BE2C (cell line): ENCODE measurements around the gene MUC5AC.
"Not testable (repeated sequence)": the region's sequence is repeated elsewhere in the genome, so short reads cannot be mapped to it uniquely, and the experiment has no call there.

ENCODE experiments used
- DNase-seq: peaks from one replicate; pipeline ENCODE4 v3.0.0-alpha.2; 2020
- H3K27me3 ChIP-seq: fragments of 250-450 bp; sonication (Bioruptor Pico); 2 replicates; pipeline ENCODE4 v1.5.1; 2020; ENCODE audit warnings: mild to moderate bottlenecking
- H3K36me3 ChIP-seq: fragments of 250-450 bp; sonication (Bioruptor Pico); 2 replicates; pipeline ENCODE4 v1.5.1; 2020; ENCODE audit warnings: mild to moderate bottlenecking
- H3K4me1 ChIP-seq: fragments of 250-450 bp; sonication (Bioruptor Pico); 2 replicates; pipeline ENCODE4 v1.5.1; 2020
- H3K4me3 ChIP-seq: 2 replicates; pipeline ENCODE4 v1.5.1; 2011; ENCODE audit warnings: low read depth, low read length
- H3K9me3 ChIP-seq: fragments of 250-450 bp; sonication (Bioruptor Pico); 2 replicates; pipeline ENCODE4 v1.5.1; 2020
- TF ChIP-seq, protein P1 (sequence below): IDR thresholded peaks from 2 replicates; pipeline ENCODE4 v1.5.1; 2012; ENCODE audit warnings: mild to moderate bottlenecking, low read depth, low read length

The MUC5AC gene

DNA sequence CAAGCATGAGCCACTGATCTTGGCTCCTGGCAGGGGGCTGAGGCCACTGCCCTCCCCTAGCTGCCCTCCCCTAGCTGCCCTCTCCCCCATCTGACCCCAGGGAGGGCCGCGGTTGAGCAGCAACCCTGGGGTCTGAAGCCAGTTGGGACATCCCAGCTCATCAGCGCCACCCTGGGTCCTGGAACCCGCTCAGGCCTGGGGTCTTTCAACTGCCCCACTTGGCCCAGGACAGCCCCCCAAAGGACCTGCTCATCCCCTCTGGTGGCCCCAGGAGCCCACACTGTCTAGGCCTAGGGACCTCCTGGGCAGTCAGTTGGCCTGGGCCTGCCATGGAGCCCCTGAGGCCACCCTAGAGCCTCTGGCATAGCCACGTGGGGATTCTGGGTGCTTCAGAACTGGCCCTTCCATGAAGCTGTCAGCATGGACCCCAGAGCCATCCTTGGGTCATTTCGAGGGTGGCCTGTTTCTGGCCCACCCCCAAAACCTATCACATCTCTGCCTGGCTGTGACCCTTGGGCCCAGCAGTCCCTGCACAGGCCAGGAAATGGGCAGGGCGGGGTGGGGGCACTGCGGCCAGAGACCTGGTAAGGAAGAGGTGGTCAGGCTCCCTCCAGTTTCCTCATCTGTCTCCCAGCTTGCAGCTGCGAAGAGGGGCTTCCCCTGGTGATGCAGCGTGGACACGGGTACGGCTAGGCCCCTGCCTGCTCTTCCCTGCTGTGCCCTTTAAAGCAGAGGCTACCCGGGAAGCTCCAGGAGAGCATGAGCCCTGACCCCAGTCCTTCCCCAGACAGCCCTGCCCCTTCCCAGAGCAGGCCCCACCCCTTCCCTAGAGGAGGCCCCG is 45.2 kb upstream of the MUC5AC start:
- Histone ChIP-seq H3K4me1 (no peaks in the 10 kb centered on the region), H3K36me3 (no peaks in the 10 kb centered on the region), H3K27me3 (no peaks in the 10 kb centered on the region), H3K9me3 (no peaks in the 10 kb centered on the region), H3K4me3 (no peak overlapping the region)
- no peak for DNase-seq
- TF ChIP-seq, protein P1, sequence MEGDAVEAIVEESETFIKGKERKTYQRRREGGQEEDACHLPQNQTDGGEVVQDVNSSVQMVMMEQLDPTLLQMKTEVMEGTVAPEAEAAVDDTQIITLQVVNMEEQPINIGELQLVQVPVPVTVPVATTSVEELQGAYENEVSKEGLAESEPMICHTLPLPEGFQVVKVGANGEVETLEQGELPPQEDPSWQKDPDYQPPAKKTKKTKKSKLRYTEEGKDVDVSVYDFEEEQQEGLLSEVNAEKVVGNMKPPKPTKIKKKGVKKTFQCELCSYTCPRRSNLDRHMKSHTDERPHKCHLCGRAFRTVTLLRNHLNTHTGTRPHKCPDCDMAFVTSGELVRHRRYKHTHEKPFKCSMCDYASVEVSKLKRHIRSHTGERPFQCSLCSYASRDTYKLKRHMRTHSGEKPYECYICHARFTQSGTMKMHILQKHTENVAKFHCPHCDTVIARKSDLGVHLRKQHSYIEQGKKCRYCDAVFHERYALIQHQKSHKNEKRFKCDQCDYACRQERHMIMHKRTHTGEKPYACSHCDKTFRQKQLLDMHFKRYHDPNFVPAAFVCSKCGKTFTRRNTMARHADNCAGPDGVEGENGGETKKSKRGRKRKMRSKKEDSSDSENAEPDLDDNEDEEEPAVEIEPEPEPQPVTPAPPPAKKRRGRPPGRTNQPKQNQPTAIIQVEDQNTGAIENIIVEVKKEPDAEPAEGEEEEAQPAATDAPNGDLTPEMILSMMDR = no peak

GRCh38 chr11:1113405-1114201 is 44.1 kb upstream of the MUC5AC start:
- H3K4me3 ChIP-seq = no peak overlapping the region
- TF ChIP-seq, protein P1 = no peak
- H3K27me3 ChIP-seq = no peaks in the 10 kb centered on the region
- no peaks in the 10 kb centered on the region for H3K9me3 ChIP-seq
- no peaks in the 10 kb centered on the region for H3K4me1 ChIP-seq
- no peak for DNase-seq
- H3K36me3 ChIP-seq = no peaks in the 10 kb centered on the region

GRCh38 chr11:1115292-1115691 is 42.5 kb upstream of the MUC5AC start:
- not testable (repeated sequence) for H3K4me3 ChIP-seq, H3K4me1 ChIP-seq, DNase-seq, H3K36me3 ChIP-seq, H3K27me3 ChIP-seq, H3K9me3 ChIP-seq

DNA sequence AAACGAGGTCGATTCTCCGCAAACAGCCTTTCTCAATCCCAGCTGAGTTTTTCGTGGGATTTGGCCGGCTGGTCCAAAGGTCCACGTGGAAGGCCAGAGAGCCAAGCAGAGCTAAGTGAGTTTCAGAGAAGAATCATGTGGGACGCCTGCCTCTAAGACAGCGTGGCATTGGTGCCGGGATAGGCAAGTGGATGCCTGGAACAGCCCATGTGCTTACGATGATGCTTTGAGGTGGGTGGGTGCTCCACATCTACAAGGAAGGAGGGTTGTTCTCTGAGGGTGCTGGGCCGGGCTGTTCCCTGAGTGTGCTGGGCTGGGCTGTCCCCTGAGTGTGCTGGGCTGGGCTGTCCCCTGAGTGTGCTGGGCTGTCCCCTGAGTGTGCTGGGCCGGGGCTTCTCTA is 41.6 kb upstream of the MUC5AC start:
- TF ChIP-seq, protein P1 = no peak
- Histone ChIP-seq H3K9me3 (no peaks in the 10 kb centered on the region), H3K36me3 (no peaks in the 10 kb centered on the region), H3K4me3 (no peak overlapping the region), H3K27me3 (no peaks in the 10 kb centered on the region), H3K4me1 (no peaks in the 10 kb centered on the region)
- no peak for DNase-seq

DNA sequence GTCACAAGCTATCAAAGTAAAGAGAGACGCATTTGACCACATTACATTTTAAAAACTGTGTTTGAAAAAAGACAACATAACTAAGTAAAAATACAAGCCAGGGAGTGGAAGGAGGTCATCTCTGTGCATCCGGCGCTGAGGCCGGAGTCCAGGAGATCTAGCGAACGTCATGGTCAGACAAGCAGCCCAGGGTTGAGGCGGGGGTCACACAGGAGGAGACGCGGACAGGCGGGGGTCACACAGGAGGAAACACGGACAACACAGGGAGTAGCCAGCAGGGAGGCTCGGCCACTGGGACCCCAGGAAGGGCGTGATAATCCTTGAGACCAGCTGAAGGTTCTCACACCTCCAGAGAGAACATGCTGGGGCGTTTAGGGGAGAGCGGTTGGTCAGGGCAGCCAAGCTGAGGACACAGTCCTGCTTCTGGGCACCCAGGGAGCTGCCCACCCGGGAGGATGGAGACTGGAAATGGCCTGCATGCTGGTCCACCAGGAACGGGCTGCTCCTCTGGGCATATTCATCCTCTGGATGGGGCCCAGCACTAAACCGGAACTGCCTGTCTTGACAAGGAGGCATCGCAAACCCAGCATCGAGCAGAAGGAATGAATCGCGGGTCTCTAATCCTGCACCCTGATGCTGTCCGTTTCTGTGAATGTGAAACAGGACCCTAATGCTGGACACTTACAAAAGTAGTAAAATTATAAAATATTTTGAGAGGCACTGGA is 40.9 kb upstream of the MUC5AC start:
- TF ChIP-seq, protein P1 = no peak
- H3K4me1 ChIP-seq = no peaks in the 10 kb centered on the region
- DNase-seq = no peak
- no peak overlapping the region for H3K4me3 ChIP-seq
- H3K36me3 ChIP-seq = no peaks in the 10 kb centered on the region
- H3K9me3 ChIP-seq = no peaks in the 10 kb centered on the region
- H3K27me3 ChIP-seq = no peaks in the 10 kb centered on the region

- no peaks in the 10 kb centered on the region for H3K36me3 ChIP-seq
- no peaks in the 10 kb centered on the region for H3K27me3 ChIP-seq
- H3K4me1 ChIP-seq = no peaks in the 10 kb centered on the region
- no peak for DNase-seq
- no peak overlapping the region for H3K4me3 ChIP-seq
- TF ChIP-seq, protein P1 = no peak
- H3K9me3 ChIP-seq = no peaks in the 10 kb centered on the region
Measured at GRCh38 chr11:1117992-1118391, 39.8 kb upstream of the MUC5AC start.
